ENCODE measurements around the gene PLIN3.

GRCh38 chr19:4830768-4831265, 36.6 kb downstream of the PLIN3 start:
- TF ChIP-seq CTCF (conservative IDR thresholded peaks at IDR 0.05; ENCODE audit: low read length) (no peak), EZH2phosphoT487 (IDR thresholded peaks at IDR 0.05; ENCODE audit: borderline replicate concordance, low read depth, low read length) (no peak)
